Tibial nerve (tissue), 4 donors: ENCODE measurements around the gene COL6A3.

Experiments
- CTCF ChIP-seq, 5 experiments: fragments of 200-600 bp in 3 of 5; fragments of 450-650 bp in 2 of 5; sonication (generic) in 3 of 5; IDR thresholded peaks; one replicate each; pipeline ENCODE4 v1.5.1; 2016 to 2019; ENCODE audit warnings: antibody characterized with exemption in 5 of 5, mild to moderate bottlenecking in 3 of 5, moderate library complexity in 2 of 5
- EP300 ChIP-seq, 2 donors: sonication (generic); formaldehyde crosslinking; IDR thresholded peaks; one replicate each; pipeline ENCODE4 v1.6.1; 2017; ENCODE audit warnings: antibody characterized with exemption in 2 of 2, mild to moderate bottlenecking in 1 of 2
- POLR2A ChIP-seq, 2 donors: fragments of 450-650 bp; IDR thresholded peaks; one replicate each; pipeline ENCODE4 v1.6.1; 2017; ENCODE audit warnings: antibody characterized with exemption in 2 of 2, mild to moderate bottlenecking in 2 of 2, moderate library complexity in 2 of 2

- TF ChIP-seq CTCF (IDR thresholded peaks at IDR 0.05) = no peak
- no peak for TF ChIP-seq POLR2A (IDR thresholded peaks at IDR 0.05)
- TF ChIP-seq EP300 (IDR thresholded peaks at IDR 0.05) = no peak
These were observed 45.3 kb upstream of the COL6A3 start for GRCh38 chr2:237459226-237459625.
